Endothelial cell of umbilical vein (primary cell): ENCODE measurements around the gene RTN4. TPM values are rescaled to one million over a fixed set of nuclear protein-coding genes. Genes with fewer than 3 reads are reported as not detected.

ENCODE experiments used
- BruUV-seq: library from RNA; stranded (reverse); fragments of 400-500 nt; replicated peaks from 2 replicates; lab custom pipeline; 2021; lab: Mats Ljungman, UMichigan
- CTCF ChIA-PET: fragments of 300-600, 350-600 bp; sonication (Branson Sonifier 250); formaldehyde crosslinking; loops from one replicate; lab custom pipeline; 2021; ENCODE audit warnings: antibody characterized with exemption, inconsistent platforms; lab: Charles Lee
- POLR2A ChIA-PET: fragments of 300-600, 350-600 bp; sonication (Branson Sonifier 250); formaldehyde crosslinking; loops from one replicate; lab custom pipeline; 2021; ENCODE audit warnings: antibody characterized with exemption, inconsistent platforms; lab: Charles Lee
- DNase-seq: peaks from one replicate; pipeline ENCODE4 v3.0.0-alpha.2; 2011; ENCODE audit warnings: low read depth, low spot score
- FAIRE-seq: peaks from 2 replicates; lab custom pipeline; 2011; peaks lifted over from hg19 to GRCh38; lab: Jason Lieb, UNC
- H2AFZ ChIP-seq: 2 replicates; pipeline ENCODE4 v1.6.0; 2012; ENCODE audit warnings: low read depth, low read length, control low read depth, inconsistent platforms
- H3K27ac ChIP-seq: 2 replicates; pipeline ENCODE4 v1.5.1; 2011; ENCODE audit warnings: low read depth, mild to moderate bottlenecking, control low read depth, low read length, moderate library complexity; ENCODE audit not compliant: insufficient read depth
- H3K27me3 ChIP-seq, 2 experiments: 2 replicates each; pipeline versions ENCODE4 v1.6.0 to v1.6.1; 2011; ENCODE audit warnings: low read length in 2 of 2, mixed read lengths in 1 of 2; ENCODE audit not compliant: control insufficient read depth in 2 of 2, insufficient read depth in 2 of 2
- H3K36me3 ChIP-seq, 2 experiments: 2 replicates in 1 of 2; 3 replicates in 1 of 2; pipeline ENCODE4 v1.5.1; 2011; ENCODE audit warnings: low read length in 2 of 2, mild to moderate bottlenecking in 1 of 2, moderate library complexity in 1 of 2; ENCODE audit not compliant: control insufficient read depth in 2 of 2, insufficient read depth in 2 of 2; ENCODE audit errors: extremely low read depth in 1 of 2
- H3K4me1 ChIP-seq: 3 replicates; pipeline ENCODE4 v1.5.1; 2011; ENCODE audit warnings: mild to moderate bottlenecking, low read length; ENCODE audit not compliant: control insufficient read depth, insufficient read depth; ENCODE audit errors: extremely low read depth
- H3K4me2 ChIP-seq: 2 replicates; pipeline ENCODE4 v1.6.1; 2011; ENCODE audit warnings: low read length, control low read depth, mixed read lengths; ENCODE audit not compliant: insufficient read depth
- H3K4me3 ChIP-seq, 3 experiments: fragments of 200-600 bp in 1 of 3; sonication (generic), shearing (Covaris generic) in 1 of 3; replicated peaks in 1 of 3; 2 replicates each; pipeline ENCODE4 v1.5.1; 2011 to 2016; ENCODE audit warnings: control low read depth in 3 of 3, low read length in 3 of 3, mild to moderate bottlenecking in 2 of 3, inconsistent platforms in 1 of 3, low read depth in 1 of 3, moderate library complexity in 1 of 3; ENCODE audit not compliant: insufficient read depth in 1 of 3
- H3K79me2 ChIP-seq: 2 replicates; pipeline ENCODE4 v1.6.0; 2012; ENCODE audit warnings: low read length, inconsistent platforms; ENCODE audit not compliant: control insufficient read depth, insufficient read depth
- H3K9ac ChIP-seq: replicated peaks from 2 replicates; pipeline ENCODE3; 2011; ENCODE audit warnings: low read length, control low read depth; ENCODE audit not compliant: insufficient read depth; ENCODE audit errors: extremely low read depth
- H3K9me1 ChIP-seq: replicated peaks from 3 replicates; pipeline ENCODE4 v1.6.0; 2011; ENCODE audit warnings: mild to moderate bottlenecking, low read length; ENCODE audit not compliant: control insufficient read depth, insufficient read depth; ENCODE audit errors: extremely low read depth
- H3K9me3 ChIP-seq: replicated peaks from 2 replicates; pipeline ENCODE4 v1.5.1; 2012; ENCODE audit warnings: low read length, inconsistent platforms; ENCODE audit not compliant: control insufficient read depth, insufficient read depth
- H4K20me1 ChIP-seq: replicated peaks from 2 replicates; pipeline ENCODE3; 2011; ENCODE audit warnings: mild to moderate bottlenecking, low read length; ENCODE audit not compliant: control insufficient read depth, insufficient read depth; ENCODE audit errors: extremely low read depth
- FOS ChIP-seq: IDR thresholded peaks from 2 replicates; pipeline ENCODE4 v1.6.1; 2011; ENCODE audit warnings: mild to moderate bottlenecking, low read length, moderate library complexity, borderline replicate concordance; ENCODE audit not compliant: insufficient read depth
- GATA2 ChIP-seq: IDR thresholded peaks from 2 replicates; pipeline ENCODE4 v1.7.0; 2011; ENCODE audit warnings: low read depth, mild to moderate bottlenecking, moderate library complexity, mixed read lengths, low read length; ENCODE audit not compliant: insufficient read length, insufficient read depth
- JUN ChIP-seq: IDR thresholded peaks from 2 replicates; pipeline ENCODE4 v1.6.1; 2011; ENCODE audit warnings: borderline replicate concordance, low read depth; ENCODE audit not compliant: insufficient read length, insufficient read depth
- MAX ChIP-seq: IDR thresholded peaks from 2 replicates; pipeline ENCODE4 v1.6.1; 2011; ENCODE audit not compliant: insufficient read depth, insufficient read length
- MYC ChIP-seq: IDR thresholded peaks from one replicate; pipeline ENCODE4 v1.6.1; 2011; ENCODE audit warnings: mild to moderate bottlenecking, low read depth, low read length
- POLR2A ChIP-seq: IDR thresholded peaks from 2 replicates; pipeline ENCODE4 v1.6.1; 2012; ENCODE audit warnings: low read depth, mild to moderate bottlenecking, control low read depth, low read length
- POLR2AphosphoS5 ChIP-seq: IDR thresholded peaks from 2 replicates; pipeline ENCODE4 v1.6.1; 2012; ENCODE audit warnings: low read depth, mild to moderate bottlenecking, control low read depth, low read length, moderate library complexity; ENCODE audit not compliant: insufficient read depth
- dilution Hi-C: fragments of 300-500 bp; cut with MboI; formaldehyde crosslinking; loops from one replicate; pipeline ENCODE4 v1.15.0; 2019; ENCODE audit warnings: low sequenced_read_pairs; ENCODE audit not compliant: extremely low pct_ligation_motif_present
- intact Hi-C: fragments of 100-400 bp; cut with micrococcal nuclease; formaldehyde crosslinking; loops from one replicate; pipeline ENCODE4 v1.10.0; 2022
- polyA plus RNA-seq, 4 experiments: library from polyadenylated mRNA; depleted of rRNA in 3 of 4; stranded (reverse) in 3 of 4; unstranded in 1 of 4; fragments of >200 nt; gene quantifications; 2 replicates each; pipeline versions ENCODE4 v1.2.1 to v1.2.3, GENCODE V29; 2011 to 2012; ENCODE audit warnings: missing spikeins in 1 of 4
- total RNA-seq: library from RNA; stranded (reverse); gene quantifications from 2 replicates; pipeline ENCODE4 v1.2.3, GENCODE V29; 2021

The RTN4 gene
- total and polyA plus RNA-seq, 2 donors (not counting 3 experiments of a cell fraction or from before 2014, with no cell fraction given), result 253 to 486 TPM

- FAIRE-seq (no peak), DNase-seq (no peak)
- CTCF ChIA-PET, result interaction anchor here (0.8 to 3.1 kb wide), 2 partner anchors 65 to 300 kb away, joined by 3 to 14 read pairs; no protein-coding TSS in a partner anchor
- dilution Hi-C loops, result no loop called here
- H3K36me3 ChIP-seq, result peaks cover 3 to 8% of the 10 kb centered on the region in 2 experiments
- H3K27me3 ChIP-seq, result no peaks in the 10 kb centered on the region
- no TSS peak for BruUV-seq
- H3K9me3 ChIP-seq, result no peaks in the 10 kb centered on the region
- H3K9ac ChIP-seq, result no peak overlapping the region
- POLR2A ChIA-PET, result no interaction called here
- TF ChIP-seq POLR2A (peak; percentile 2), JUN (no peak)
- H3K4me1 ChIP-seq, result peaks cover 16% of the 10 kb centered on the region
- H3K79me2 ChIP-seq, result peaks cover 4% of the 10 kb centered on the region
- no peaks in the 10 kb centered on the region for H3K9me1 ChIP-seq
- H3K27ac ChIP-seq, result no peak overlapping the region
- no peak overlapping the region for H2AFZ ChIP-seq
- H3K4me3 ChIP-seq, result no peak overlapping the region
- H4K20me1 ChIP-seq, result no peaks in the 10 kb centered on the region
- intact Hi-C loops, result no loop called here
- H3K4me2 ChIP-seq, result no peak overlapping the region
Observed at GRCh38 chr2:54965425-54965824, 84.8 kb downstream of the RTN4 start.

- Histone ChIP-seq H3K27me3 (no peaks in the 10 kb centered on the region), H3K27ac (no peak overlapping the region), H3K79me2 (peaks cover under 1% of the 10 kb centered on the region), H3K9me3 (no peaks in the 10 kb centered on the region), H3K9ac (no peak overlapping the region), H2AFZ (no peak overlapping the region), H3K36me3 (peaks cover 1 to 2% of the 10 kb centered on the region in 2 experiments), H3K4me3 (no peak overlapping the region), H4K20me1 (no peaks in the 10 kb centered on the region), H3K4me2 (no peak overlapping the region), H3K4me1 (peaks cover 16% of the 10 kb centered on the region), H3K9me1 (no peaks in the 10 kb centered on the region)
- POLR2A ChIA-PET, result no interaction called here
- CTCF ChIA-PET, result interaction anchor here (3.1 kb wide), 1 partner anchor 65 kb away, joined by 14 read pairs; no protein-coding TSS in a partner anchor
- no peak for FAIRE-seq
- DNase-seq, result no peak
- dilution Hi-C loops (no loop called here), intact Hi-C loops (no loop called here)
- no TSS peak for BruUV-seq
- no peak for TF ChIP-seq JUN
- TF ChIP-seq FOS, result no peak
- no peak for TF ChIP-seq MAX
- TF ChIP-seq MYC, result no peak
- no peak for TF ChIP-seq POLR2AphosphoS5
- no peak for TF ChIP-seq GATA2
Observed at GRCh38 chr2:54964816-54965215, 85.4 kb downstream of the RTN4 start.
